Measurements from ENCODE around the gene CCDC85B.

- TF ChIP-seq GATA2 (IDR thresholded peaks at IDR 0.05; ENCODE audit: low read depth, low read length) (no peak), GATA3 (IDR thresholded peaks at IDR 0.05; ENCODE audit: low read depth, low read length) (no peak)
Observed at GRCh38 chr11:65898656-65899355, 8.3 kb downstream of the CCDC85B start.

Measured in SH-SY5Y (cell line).